Mesenchymal stem cell (in vitro differentiated cells and primary cell): ENCODE results near the gene SUSD3.

Experiments used
- DNase-seq: peaks from one replicate; pipeline ENCODE4 v3.0.0-alpha.2; 2013
- H2AFZ ChIP-seq: one replicate; pipeline ENCODE4 v1.6.1; 2013; ENCODE audit warnings: low read depth, mild to moderate bottlenecking, control low read depth, inconsistent platforms, low read length, moderate library complexity
- H2AK5ac ChIP-seq: 2 replicates; pipeline ENCODE4 v1.6.1; 2013; ENCODE audit warnings: low read length, moderate library complexity, mild to moderate bottlenecking, inconsistent platforms; ENCODE audit not compliant: severe bottlenecking
- H2BK120ac ChIP-seq: one replicate; pipeline ENCODE4 v1.6.1; 2013; ENCODE audit warnings: low read depth, mild to moderate bottlenecking, inconsistent platforms, low read length, moderate library complexity
- H2BK12ac ChIP-seq, 2 experiments: one replicate each; pipeline ENCODE4 v1.6.1; 2013; ENCODE audit warnings: inconsistent platforms in 2 of 2, low read length in 2 of 2, mild to moderate bottlenecking in 2 of 2, moderate library complexity in 2 of 2, control low read depth in 1 of 2
- H2BK15ac ChIP-seq: one replicate; pipeline ENCODE4 v1.6.1; 2013; ENCODE audit warnings: mild to moderate bottlenecking, low read depth, inconsistent platforms; ENCODE audit not compliant: poor library complexity, severe bottlenecking
- H2BK5ac ChIP-seq: 2 replicates; pipeline ENCODE4 v1.6.1; 2013; ENCODE audit warnings: low read depth, mild to moderate bottlenecking, low read length, control low read depth, inconsistent platforms; ENCODE audit not compliant: poor library complexity, severe bottlenecking
- H3K14ac ChIP-seq, 2 experiments: one replicate each; pipeline ENCODE4 v1.6.1; 2013; ENCODE audit warnings: inconsistent platforms in 2 of 2, low read length in 2 of 2, control low read depth in 1 of 2, mild to moderate bottlenecking in 1 of 2, moderate library complexity in 1 of 2
- H3K18ac ChIP-seq, 2 experiments: one replicate each; pipeline ENCODE4 v1.6.1; 2013; ENCODE audit warnings: inconsistent platforms in 2 of 2, low read length in 2 of 2, control low read depth in 1 of 2, low read depth in 1 of 2, mild to moderate bottlenecking in 1 of 2
- H3K23ac ChIP-seq, 2 experiments: one replicate each; pipeline ENCODE4 v1.6.1; 2013; ENCODE audit warnings: inconsistent platforms in 2 of 2, low read length in 2 of 2, mild to moderate bottlenecking in 2 of 2, moderate library complexity in 2 of 2, control low read depth in 1 of 2
- H3K27ac ChIP-seq: 2 replicates; pipeline ENCODE4 v1.5.1; 2013; ENCODE audit warnings: mild to moderate bottlenecking, moderate library complexity, low read length, control low read depth, inconsistent platforms; ENCODE audit not compliant: poor library complexity, severe bottlenecking
- H3K27me3 ChIP-seq, 2 experiments: 2 replicates each; pipeline versions ENCODE4 v1.6.1 to v1.7.0; 2013; ENCODE audit warnings: low read length in 2 of 2, mild to moderate bottlenecking in 2 of 2, moderate library complexity in 2 of 2, control low read depth in 1 of 2, inconsistent platforms in 1 of 2; ENCODE audit not compliant: control insufficient read depth in 1 of 2, insufficient read depth in 1 of 2
- H3K36me3 ChIP-seq, 2 experiments: 2 replicates each; pipeline versions ENCODE4 v1.6.1 to v1.7.0; 2013; ENCODE audit warnings: low read length in 2 of 2, control low read depth in 1 of 2, inconsistent platforms in 1 of 2, low read depth in 1 of 2, mild to moderate bottlenecking in 1 of 2; ENCODE audit not compliant: insufficient read depth in 2 of 2, control insufficient read depth in 1 of 2
- H3K4ac ChIP-seq, 2 experiments: one replicate each; pipeline ENCODE4 v1.6.1; 2013; ENCODE audit warnings: inconsistent platforms in 2 of 2, low read length in 2 of 2, mild to moderate bottlenecking in 2 of 2, moderate library complexity in 2 of 2, control low read depth in 1 of 2, low read depth in 1 of 2
- H3K4me1 ChIP-seq: 2 replicates; pipeline ENCODE4 v1.6.1; 2013; ENCODE audit warnings: low read depth, low read length, control low read depth; ENCODE audit not compliant: control insufficient read depth, insufficient read depth
- H3K4me2 ChIP-seq: 2 replicates; pipeline ENCODE4 v1.6.1; 2013; ENCODE audit warnings: low read length, mild to moderate bottlenecking, inconsistent platforms; ENCODE audit not compliant: poor library complexity, severe bottlenecking
- H3K4me3 ChIP-seq, 2 experiments: 2 replicates each; pipeline versions ENCODE4 v1.5.1 to v1.7.0; 2013; ENCODE audit warnings: low read length in 2 of 2, mild to moderate bottlenecking in 2 of 2, control low read depth in 1 of 2, low read depth in 1 of 2; ENCODE audit not compliant: insufficient read depth in 1 of 2
- H3K79me1 ChIP-seq: replicated peaks from 2 replicates; pipeline ENCODE4 v1.6.1; 2013; ENCODE audit warnings: mild to moderate bottlenecking, control low read depth, low read length, inconsistent platforms; ENCODE audit not compliant: poor library complexity, severe bottlenecking
- H3K9ac ChIP-seq: 2 replicates; pipeline ENCODE4 v1.7.0; 2013; ENCODE audit warnings: mild to moderate bottlenecking, low read length, moderate library complexity
- H3K9me3 ChIP-seq: 2 replicates; pipeline ENCODE4 v1.7.0; 2013; ENCODE audit warnings: mild to moderate bottlenecking, low read length; ENCODE audit not compliant: control insufficient read depth
- H4K8ac ChIP-seq: one replicate; pipeline ENCODE4 v1.6.1; 2013; ENCODE audit warnings: inconsistent platforms, mild to moderate bottlenecking, low read length, moderate library complexity
- H4K91ac ChIP-seq: one replicate; pipeline ENCODE4 v1.6.1; 2013; ENCODE audit warnings: mild to moderate bottlenecking, low read length, inconsistent platforms
- WGBS: methylation state at CpG from one replicate; pipeline ENCODE4 v1.1.7; 2013; ENCODE audit warnings: mixed read lengths; 5-methylcytosine and 5-hydroxymethylcytosine counted together

Gene SUSD3

GRCh38 chr9:93030642-93031628 lies 27.6 kb upstream of the SUSD3 start:
- no peak overlapping the region for H2BK15ac ChIP-seq
- H3K79me1 ChIP-seq, result no peaks in the 10 kb centered on the region
- no peak overlapping the region for H3K4me3 ChIP-seq
- DNase-seq, result no peak
- H2BK12ac ChIP-seq, result no peak overlapping the region
- H3K4ac ChIP-seq, result no peak overlapping the region
- no peak overlapping the region for H3K14ac ChIP-seq
- H4K8ac ChIP-seq, result no peak overlapping the region
- H2AFZ ChIP-seq, result no peak overlapping the region
- H3K27ac ChIP-seq, result no peak overlapping the region
- no peaks in the 10 kb centered on the region for H3K4me1 ChIP-seq
- no peaks in the 10 kb centered on the region for H3K9me3 ChIP-seq
- no peak overlapping the region for H3K23ac ChIP-seq
- H3K18ac ChIP-seq, result no peak overlapping the region
- H3K4me2 ChIP-seq, result no peak overlapping the region
- H3K27me3 ChIP-seq, result peaks cover 38 to 59% of the 10 kb centered on the region in 2 experiments
- H3K36me3 ChIP-seq, result no peaks in the 10 kb centered on the region
- H2AK5ac ChIP-seq, result no peak overlapping the region
- no peak overlapping the region for H4K91ac ChIP-seq
- H2BK5ac ChIP-seq, result no peak overlapping the region
- 83% methylated on average over 9 of the region's 9 CpGs for WGBS
- no peak overlapping the region for H3K9ac ChIP-seq
- H2BK120ac ChIP-seq, result no peak overlapping the region

DNA sequence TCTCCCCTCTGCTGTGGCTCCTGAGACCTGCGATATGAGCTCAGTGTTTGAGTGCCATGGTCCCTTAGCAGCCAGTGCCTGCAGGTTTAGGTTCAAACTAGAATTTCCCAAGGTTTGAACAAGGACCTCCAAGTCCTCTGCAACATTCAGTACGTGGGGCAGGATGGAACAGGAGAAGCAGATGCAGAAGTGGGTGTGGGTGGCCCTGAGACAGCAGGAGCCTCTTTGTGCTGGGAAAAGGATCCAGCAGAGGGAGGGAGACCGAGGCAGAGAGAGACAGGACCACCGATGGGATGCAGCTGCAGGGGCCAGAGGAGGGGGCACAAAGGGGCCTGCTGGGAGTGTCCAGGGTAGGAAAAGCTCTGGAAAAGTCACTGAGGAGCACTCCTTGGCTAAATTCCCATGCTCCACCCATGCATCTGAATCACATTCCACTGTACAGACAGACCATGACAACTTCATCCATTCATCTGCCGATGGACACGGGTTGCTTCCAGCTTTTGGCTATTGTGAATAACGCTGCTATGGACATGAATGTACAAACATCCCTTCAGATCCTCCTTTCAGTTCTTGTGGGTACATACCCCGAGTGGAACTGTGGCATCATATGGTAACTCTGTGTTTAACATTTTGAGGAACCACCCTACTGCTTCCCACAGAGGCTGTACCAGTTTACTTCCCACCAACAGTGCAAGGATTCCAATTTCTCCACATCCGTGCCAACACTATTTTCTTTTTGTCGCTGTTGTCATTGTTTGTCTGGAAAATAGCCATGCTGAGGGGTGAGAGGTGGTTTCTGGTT lies 26.7 kb upstream of the SUSD3 start:
- no peak overlapping the region for H4K91ac ChIP-seq
- no peak overlapping the region for H2BK120ac ChIP-seq
- H2AFZ ChIP-seq, result no peak overlapping the region
- H3K4me3 ChIP-seq, result no peak overlapping the region
- no peaks in the 10 kb centered on the region for H3K4me1 ChIP-seq
- no peaks in the 10 kb centered on the region for H3K36me3 ChIP-seq
- no peak overlapping the region for H4K8ac ChIP-seq
- H2BK5ac ChIP-seq, result no peak overlapping the region
- peaks cover 40 to 65% of the 10 kb centered on the region in 2 experiments for H3K27me3 ChIP-seq
- no peak overlapping the region for H3K18ac ChIP-seq
- WGBS, result 66% methylated on average over 8 of the region's 10 CpGs
- no peak overlapping the region for H3K14ac ChIP-seq
- no peak overlapping the region for H2AK5ac ChIP-seq
- no peak overlapping the region for H2BK15ac ChIP-seq
- H3K27ac ChIP-seq, result no peak overlapping the region
- H3K4ac ChIP-seq, result no peak overlapping the region
- H3K4me2 ChIP-seq, result no peak overlapping the region
- no peak for DNase-seq
- no peaks in the 10 kb centered on the region for H3K9me3 ChIP-seq
- no peak overlapping the region for H3K9ac ChIP-seq
- no peak overlapping the region for H2BK12ac ChIP-seq
- H3K79me1 ChIP-seq, result no peaks in the 10 kb centered on the region
- no peak overlapping the region for H3K23ac ChIP-seq

DNA sequence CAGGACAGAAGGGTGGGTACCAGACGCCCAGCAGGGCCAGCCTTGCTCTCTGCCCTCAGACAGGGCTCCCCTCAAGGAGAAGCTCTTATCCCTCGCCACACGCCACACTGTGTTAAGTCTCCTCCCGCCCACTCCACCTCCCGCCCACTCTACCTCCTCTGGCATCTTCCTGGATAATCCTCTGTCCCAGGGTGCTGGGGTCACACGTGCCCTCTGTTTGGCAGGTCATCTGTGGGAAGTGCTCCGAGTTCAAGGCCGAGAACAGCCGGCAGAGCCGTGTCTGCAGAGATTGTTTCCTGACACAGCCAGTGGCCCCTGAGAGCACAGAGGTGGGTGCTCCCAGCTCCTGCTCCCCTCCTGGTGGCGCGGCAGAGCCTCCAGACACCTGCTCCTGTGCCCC lies 26.0 kb upstream of the SUSD3 start:
- H2AK5ac ChIP-seq, result no peak overlapping the region

GRCh38 chr9:93033531-93033930 lies 25.0 kb upstream of the SUSD3 start:
- no peak overlapping the region for H3K23ac ChIP-seq
- WGBS, result 72% methylated on average over 6 of the region's 6 CpGs
- H3K27ac ChIP-seq, result no peak overlapping the region
- peaks cover 40 to 65% of the 10 kb centered on the region in 2 experiments for H3K27me3 ChIP-seq
- no peak overlapping the region for H3K4ac ChIP-seq
- H3K4me3 ChIP-seq, result no peak overlapping the region
- no peak overlapping the region for H2BK120ac ChIP-seq
- no peak for DNase-seq
- H2AK5ac ChIP-seq, result no peak overlapping the region
- H3K4me1 ChIP-seq, result no peaks in the 10 kb centered on the region
- no peaks in the 10 kb centered on the region for H3K36me3 ChIP-seq
- H2BK5ac ChIP-seq, result no peak overlapping the region
- H3K79me1 ChIP-seq, result no peaks in the 10 kb centered on the region
- no peak overlapping the region for H3K9ac ChIP-seq
- H2BK15ac ChIP-seq, result no peak overlapping the region
- no peak overlapping the region for H3K4me2 ChIP-seq
- no peak overlapping the region for H2BK12ac ChIP-seq
- H4K8ac ChIP-seq, result no peak overlapping the region
- H4K91ac ChIP-seq, result no peak overlapping the region
- no peak overlapping the region for H3K14ac ChIP-seq
- H2AFZ ChIP-seq, result no peak overlapping the region
- H3K9me3 ChIP-seq, result no peaks in the 10 kb centered on the region
- H3K18ac ChIP-seq, result no peak overlapping the region

More for the DNA sequence above, 26.0 kb upstream of the SUSD3 start:
- H2BK120ac ChIP-seq, result no peak overlapping the region
- H2AFZ ChIP-seq, result no peak overlapping the region
- 84% methylated on average over 12 of the region's 12 CpGs for WGBS
- no peak overlapping the region for H3K14ac ChIP-seq
- no peaks in the 10 kb centered on the region for H3K9me3 ChIP-seq
- no peak overlapping the region for H3K9ac ChIP-seq
- H2BK15ac ChIP-seq, result no peak overlapping the region
- H2BK12ac ChIP-seq, result no peak overlapping the region
- no peaks in the 10 kb centered on the region for H3K4me1 ChIP-seq
- H3K18ac ChIP-seq, result no peak overlapping the region
- no peaks in the 10 kb centered on the region for H3K36me3 ChIP-seq
- no peak overlapping the region for H3K23ac ChIP-seq
- H2BK5ac ChIP-seq, result no peak overlapping the region
- H3K27me3 ChIP-seq, result peaks cover 40 to 68% of the 10 kb centered on the region in 2 experiments
- H4K8ac ChIP-seq, result no peak overlapping the region
- no peak overlapping the region for H3K4me3 ChIP-seq
- H3K79me1 ChIP-seq, result no peaks in the 10 kb centered on the region
- no peak overlapping the region for H3K4me2 ChIP-seq
- no peak overlapping the region for H4K91ac ChIP-seq
- H3K4ac ChIP-seq, result no peak overlapping the region
- DNase-seq, result no peak
- H3K27ac ChIP-seq, result no peak overlapping the region
